ENCODE data around the gene TMEM170B. TPM values are rescaled to one million over a fixed set of nuclear protein-coding genes. Genes with fewer than 3 reads are reported as not detected.

Gene TMEM170B
- total RNA-seq, 1 donor from 2014 or later, result 3.9 TPM

DNA sequence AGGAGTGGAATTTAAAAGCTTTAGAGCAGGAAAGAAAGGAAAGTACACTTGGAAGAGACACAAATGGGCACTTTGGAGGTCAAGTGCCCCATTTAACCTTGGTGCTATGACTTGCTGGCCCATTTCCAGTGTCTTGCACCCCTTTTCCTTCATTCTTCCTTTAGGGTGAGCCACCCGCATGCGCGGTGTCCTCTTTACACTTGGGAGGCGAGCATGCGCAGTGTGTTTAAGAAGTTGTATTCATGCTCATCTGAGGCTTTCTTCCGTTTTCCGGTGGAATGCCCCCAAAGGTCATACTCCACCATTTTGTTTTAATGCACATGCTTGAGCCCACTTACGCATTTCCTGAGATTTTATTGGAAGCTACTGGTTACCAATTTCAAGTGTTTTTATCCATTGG lies 29.1 kb downstream of the TMEM170B start:
- Mint-ChIP-seq H3K27me3 (ENCODE audit: low read depth) (no peaks in the 10 kb centered on the region), H3K36me3 (ENCODE audit: low read depth) (no peaks in the 10 kb centered on the region), H3K9me3 (ENCODE audit: low read depth) (no peaks in the 10 kb centered on the region), H3K4me1 (ENCODE audit: low read depth) (no peaks in the 10 kb centered on the region), H3K27ac (ENCODE audit: unreplicated experiment) (no peak overlapping the region), H3K4me3 (ENCODE audit: unreplicated experiment) (no peak overlapping the region)
- TF ChIP-seq, protein P1, sequence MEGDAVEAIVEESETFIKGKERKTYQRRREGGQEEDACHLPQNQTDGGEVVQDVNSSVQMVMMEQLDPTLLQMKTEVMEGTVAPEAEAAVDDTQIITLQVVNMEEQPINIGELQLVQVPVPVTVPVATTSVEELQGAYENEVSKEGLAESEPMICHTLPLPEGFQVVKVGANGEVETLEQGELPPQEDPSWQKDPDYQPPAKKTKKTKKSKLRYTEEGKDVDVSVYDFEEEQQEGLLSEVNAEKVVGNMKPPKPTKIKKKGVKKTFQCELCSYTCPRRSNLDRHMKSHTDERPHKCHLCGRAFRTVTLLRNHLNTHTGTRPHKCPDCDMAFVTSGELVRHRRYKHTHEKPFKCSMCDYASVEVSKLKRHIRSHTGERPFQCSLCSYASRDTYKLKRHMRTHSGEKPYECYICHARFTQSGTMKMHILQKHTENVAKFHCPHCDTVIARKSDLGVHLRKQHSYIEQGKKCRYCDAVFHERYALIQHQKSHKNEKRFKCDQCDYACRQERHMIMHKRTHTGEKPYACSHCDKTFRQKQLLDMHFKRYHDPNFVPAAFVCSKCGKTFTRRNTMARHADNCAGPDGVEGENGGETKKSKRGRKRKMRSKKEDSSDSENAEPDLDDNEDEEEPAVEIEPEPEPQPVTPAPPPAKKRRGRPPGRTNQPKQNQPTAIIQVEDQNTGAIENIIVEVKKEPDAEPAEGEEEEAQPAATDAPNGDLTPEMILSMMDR (IDR thresholded peaks at IDR 0.05), result no peak
- no peak for DNase-seq (ENCODE audit: low spot score)

DNA sequence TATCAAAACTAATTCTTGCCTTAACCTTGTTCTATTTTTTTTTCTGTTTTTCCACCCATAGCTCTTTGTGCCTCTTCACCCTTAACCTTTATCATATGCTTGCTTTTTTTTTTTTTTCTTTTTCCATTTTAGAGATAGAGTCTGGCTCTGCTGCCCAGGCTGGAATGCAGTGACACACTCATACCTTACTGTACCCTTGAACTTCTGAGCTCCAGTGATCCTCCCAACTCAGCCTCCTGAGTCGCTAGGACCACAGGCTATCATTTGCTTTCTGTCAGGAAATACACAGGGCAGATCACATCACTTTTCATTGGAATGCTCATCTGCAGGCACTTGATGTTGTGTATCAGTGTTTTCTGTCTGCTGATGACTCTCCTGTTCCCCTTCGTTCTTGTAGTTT lies 33.5 kb downstream of the TMEM170B start:
- DNase-seq (ENCODE audit: low spot score), result no peak
- Mint-ChIP-seq H3K36me3 (ENCODE audit: low read depth) (no peaks in the 10 kb centered on the region), H3K4me1 (ENCODE audit: low read depth) (peaks cover 4% of the 10 kb centered on the region), H3K4me3 (ENCODE audit: unreplicated experiment) (no peak overlapping the region), H3K27ac (ENCODE audit: unreplicated experiment) (no peak overlapping the region), H3K27me3 (ENCODE audit: low read depth) (no peaks in the 10 kb centered on the region), H3K9me3 (ENCODE audit: low read depth) (no peaks in the 10 kb centered on the region)
- TF ChIP-seq, protein P1 (IDR thresholded peaks at IDR 0.05), result no peak

DNA sequence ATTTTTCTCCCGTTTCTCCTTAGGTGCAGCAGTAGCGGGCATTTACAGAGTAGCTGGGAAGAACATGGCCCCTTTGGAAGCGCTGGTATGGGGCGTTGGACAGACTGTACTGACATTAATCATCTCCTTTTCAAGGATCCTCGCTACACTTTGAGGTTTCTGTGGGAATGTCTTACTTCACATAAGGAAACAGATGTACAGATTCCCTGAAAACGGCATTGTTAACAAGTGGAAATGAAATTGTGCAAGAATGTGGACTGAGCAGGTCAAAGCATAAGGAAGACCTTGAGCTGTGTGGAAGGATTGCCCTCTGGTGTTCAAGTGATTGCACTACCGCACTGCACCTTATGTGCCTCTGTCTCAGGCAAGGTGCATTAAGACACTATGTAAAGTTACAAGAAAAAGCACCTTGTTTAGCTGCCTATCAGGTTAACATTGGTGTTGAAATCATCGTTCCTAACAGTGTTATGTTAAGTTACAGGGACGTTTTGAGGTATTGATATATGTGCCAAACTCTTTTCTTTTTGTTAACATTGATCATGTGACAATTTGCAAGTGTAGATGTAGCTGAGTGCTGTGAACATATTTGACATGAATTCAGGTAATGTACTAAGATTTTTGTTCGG lies 38.0 kb downstream of the TMEM170B start:
- Mint-ChIP-seq H3K27ac (ENCODE audit: unreplicated experiment) (no peak overlapping the region), H3K27me3 (ENCODE audit: low read depth) (no peaks in the 10 kb centered on the region), H3K4me1 (ENCODE audit: low read depth) (peaks cover 4% of the 10 kb centered on the region), H3K4me3 (ENCODE audit: unreplicated experiment) (no peak overlapping the region), H3K36me3 (ENCODE audit: low read depth) (no peaks in the 10 kb centered on the region), H3K9me3 (ENCODE audit: low read depth) (no peaks in the 10 kb centered on the region)
- DNase-seq (ENCODE audit: low spot score), result no peak
- TF ChIP-seq, protein P1 (IDR thresholded peaks at IDR 0.05), result peak; percentile 94

DNA sequence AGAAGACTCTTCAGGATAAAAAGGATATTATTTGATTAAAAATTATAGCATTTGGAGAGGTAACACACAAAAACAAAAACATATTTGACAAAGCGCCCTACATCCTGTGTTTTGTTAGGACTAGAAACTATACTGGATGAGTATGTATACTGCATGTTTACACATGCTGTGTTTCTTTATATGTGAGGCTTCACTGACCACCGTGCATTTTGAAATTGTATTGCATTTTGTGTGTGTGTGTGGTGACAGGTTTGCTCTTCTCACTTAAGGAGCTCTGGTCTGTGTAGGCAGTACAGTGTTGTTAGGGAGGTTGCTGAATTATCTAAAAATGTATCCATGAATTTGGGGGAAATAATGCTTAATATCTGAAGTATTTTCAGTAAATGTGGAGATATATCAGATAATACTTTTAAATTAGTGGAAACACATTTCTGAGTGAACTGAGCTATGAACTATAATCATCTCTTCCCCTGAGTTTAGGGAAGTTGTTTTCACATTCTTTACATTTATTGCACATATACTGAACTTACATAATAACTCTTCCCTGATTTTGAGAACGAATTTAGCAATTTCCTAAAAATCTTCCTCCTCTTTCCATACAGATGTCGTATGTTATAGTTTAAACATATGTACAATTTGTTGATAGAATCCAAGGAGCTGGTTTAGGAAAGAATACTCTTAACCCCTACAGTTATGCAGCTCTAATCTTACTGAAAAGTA lies 43.3 kb downstream of the TMEM170B start:
- Mint-ChIP-seq H3K27me3 (ENCODE audit: low read depth) (no peaks in the 10 kb centered on the region), H3K9me3 (ENCODE audit: low read depth) (no peaks in the 10 kb centered on the region), H3K4me1 (ENCODE audit: low read depth) (peaks cover 18% of the 10 kb centered on the region), H3K4me3 (ENCODE audit: unreplicated experiment) (no peak overlapping the region), H3K36me3 (ENCODE audit: low read depth) (no peaks in the 10 kb centered on the region), H3K27ac (ENCODE audit: unreplicated experiment) (no peak overlapping the region)
- DNase-seq (ENCODE audit: low spot score), result no peak
- TF ChIP-seq, protein P1 (IDR thresholded peaks at IDR 0.05), result no peak

DNA sequence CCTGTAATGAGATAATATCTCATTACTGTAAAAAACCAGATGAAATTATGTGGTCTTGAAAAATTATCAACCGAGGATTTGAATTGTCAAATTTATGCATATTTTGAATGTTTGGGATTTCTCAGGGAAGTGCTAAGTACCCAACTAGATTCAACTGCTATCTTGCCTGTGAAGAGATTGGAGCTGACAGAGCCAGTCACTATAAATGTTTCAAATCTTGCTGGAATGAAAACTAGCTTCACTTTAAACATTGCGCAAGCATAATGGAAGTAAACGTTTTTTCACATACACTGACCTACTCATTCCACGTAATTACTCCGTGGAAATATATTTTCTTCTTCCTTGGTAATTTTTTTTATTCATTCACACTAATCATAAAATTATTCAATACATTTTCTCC lies 46.7 kb downstream of the TMEM170B start:
- TF ChIP-seq, protein P1 (IDR thresholded peaks at IDR 0.05), result no peak
- Mint-ChIP-seq H3K9me3 (ENCODE audit: low read depth) (no peaks in the 10 kb centered on the region), H3K36me3 (ENCODE audit: low read depth) (no peaks in the 10 kb centered on the region), H3K27ac (ENCODE audit: unreplicated experiment) (peak overlapping the region; percentile 37), H3K27me3 (ENCODE audit: low read depth) (no peaks in the 10 kb centered on the region), H3K4me3 (ENCODE audit: unreplicated experiment) (no peak overlapping the region), H3K4me1 (ENCODE audit: low read depth) (peaks cover 41% of the 10 kb centered on the region)
- no peak for DNase-seq (ENCODE audit: low spot score)
